ENCODE measurements around the gene OXGR1. TPM values are rescaled to one million over a fixed set of nuclear protein-coding genes. Genes with fewer than 3 reads are reported as not detected.
"Not testable (repeated sequence)": the region's sequence is repeated elsewhere in the genome, so short reads cannot be mapped to it uniquely, and the experiment has no call there.

The OXGR1 gene
- total RNA-seq (2014; rRNA removed; shearing (Covaris generic)), result 0.24 and 0.37 TPM in 2 replicates

GRCh38 chr13:96994017-96994857, at the start of gene OXGR1:
OXGR1 (minus strand) TSS chr13:96994476; CDS start chr13:96987759, 6,717 bp downstream.
- H3K27me3 ChIP-seq (ENCODE audit: control insufficient read depth, insufficient read depth, low read length), result peaks cover 60% of the 10 kb centered on the region
- peak within 1 kb of the TSS; percentile 53 for H3K4me3 ChIP-seq (ENCODE audit: insufficient read depth, low read depth, low read length)
- H3K36me3 ChIP-seq (replicated peaks; ENCODE audit: control insufficient read depth, insufficient read depth, low read length), result no peaks in the 10 kb centered on the region
- DNase-seq, result peak; percentile 69

GRCh38 chr13:97043302-97043701, 49.0 kb upstream of the OXGR1 start:
- no peaks in the 10 kb centered on the region for H3K27me3 ChIP-seq (ENCODE audit: control insufficient read depth, insufficient read depth, low read length)
- no peaks in the 10 kb centered on the region for H3K36me3 ChIP-seq (replicated peaks; ENCODE audit: control insufficient read depth, insufficient read depth, low read length)
- H3K4me3 ChIP-seq (ENCODE audit: insufficient read depth, low read depth, low read length), result no peak overlapping the region
- DNase-seq, result no peak

- peak; percentile 28 for DNase-seq
- no peak overlapping the region for H3K4me3 ChIP-seq (ENCODE audit: insufficient read depth, low read depth, low read length)
- no peaks in the 10 kb centered on the region for H3K36me3 ChIP-seq (replicated peaks; ENCODE audit: control insufficient read depth, insufficient read depth, low read length)
- no peaks in the 10 kb centered on the region for H3K27me3 ChIP-seq (ENCODE audit: control insufficient read depth, insufficient read depth, low read length)
Observed at GRCh38 chr13:97030705-97031452, 36.6 kb upstream of the OXGR1 start.

- DNase-seq, result peak; percentile 56
- Histone ChIP-seq H3K4me3 (ENCODE audit: insufficient read depth, low read depth, low read length) (no peak overlapping the region), H3K27me3 (ENCODE audit: control insufficient read depth, insufficient read depth, low read length) (no peaks in the 10 kb centered on the region), H3K36me3 (replicated peaks; ENCODE audit: control insufficient read depth, insufficient read depth, low read length) (no peaks in the 10 kb centered on the region)
Observed at GRCh38 chr13:97028441-97029299, 34.4 kb upstream of the OXGR1 start.

DNA sequence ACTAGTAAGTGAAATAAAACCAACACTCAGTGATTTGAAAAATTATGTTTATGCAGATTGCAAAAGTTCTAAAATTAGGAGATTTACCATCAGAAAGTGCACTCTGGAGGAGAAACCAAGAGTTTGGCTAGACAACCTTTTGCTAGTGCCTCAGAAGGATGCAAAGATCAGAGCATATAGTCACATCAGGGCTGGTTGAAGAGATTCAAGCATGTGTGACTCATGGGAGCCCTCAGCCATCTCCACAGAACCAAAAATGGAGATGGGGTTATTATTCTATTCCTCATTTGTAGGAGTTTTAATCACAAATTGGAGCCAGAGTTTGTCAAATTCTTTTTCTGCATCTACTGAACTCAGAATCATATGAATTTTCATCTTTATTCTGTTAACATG, 32.9 kb upstream of the OXGR1 start:
- H3K36me3 ChIP-seq (replicated peaks; ENCODE audit: control insufficient read depth, insufficient read depth, low read length), result no peaks in the 10 kb centered on the region
- no peak overlapping the region for H3K4me3 ChIP-seq (ENCODE audit: insufficient read depth, low read depth, low read length)
- H3K27me3 ChIP-seq (ENCODE audit: control insufficient read depth, insufficient read depth, low read length), result no peaks in the 10 kb centered on the region; the same call in 1 of the 2 replicates
- no peak for DNase-seq

GRCh38 chr13:97026531-97027161, 32.4 kb upstream of the OXGR1 start:
- H3K4me3 ChIP-seq (ENCODE audit: insufficient read depth, low read depth, low read length), result no peak overlapping the region
- DNase-seq, result no peak

DNA sequence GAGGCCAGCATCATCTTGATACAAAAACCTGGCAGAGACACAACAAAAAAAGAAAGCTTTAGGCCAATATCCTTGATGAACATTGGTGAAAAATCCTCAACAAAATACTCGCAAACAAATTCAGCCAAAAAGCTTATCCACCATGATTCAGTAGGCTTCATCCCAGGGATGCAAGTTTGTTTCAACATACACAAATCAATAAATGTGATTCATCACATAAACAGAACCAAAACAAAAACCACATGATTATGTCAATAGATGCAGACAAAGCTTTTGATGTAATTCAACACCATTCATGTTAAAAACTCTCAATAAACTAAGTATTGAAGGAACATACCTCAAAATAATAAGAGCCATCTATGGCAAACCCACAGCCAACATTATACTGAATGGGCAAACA, 29.5 kb upstream of the OXGR1 start:
- H3K4me3 ChIP-seq (ENCODE audit: insufficient read depth, low read depth, low read length); DNase-seq; H3K36me3 ChIP-seq (replicated peaks; ENCODE audit: control insufficient read depth, insufficient read depth, low read length); H3K27me3 ChIP-seq (ENCODE audit: control insufficient read depth, insufficient read depth, low read length): not testable (repeated sequence)

More at GRCh38 chr13:97026531-97027161, 32.4 kb upstream of the OXGR1 start:
- no peaks in the 10 kb centered on the region for H3K36me3 ChIP-seq (replicated peaks; ENCODE audit: control insufficient read depth, insufficient read depth, low read length)
- H3K27me3 ChIP-seq (ENCODE audit: control insufficient read depth, insufficient read depth, low read length), result no peaks in the 10 kb centered on the region; the same call in 1 of the 2 replicates

GRCh38 chr13:97023117-97023516, 28.8 kb upstream of the OXGR1 start:
- H3K4me3 ChIP-seq (ENCODE audit: insufficient read depth, low read depth, low read length), result no peak overlapping the region
- H3K36me3 ChIP-seq (replicated peaks; ENCODE audit: control insufficient read depth, insufficient read depth, low read length), result no peaks in the 10 kb centered on the region
- no peaks in the 10 kb centered on the region; the same call in 1 of the 2 replicates for H3K27me3 ChIP-seq (ENCODE audit: control insufficient read depth, insufficient read depth, low read length)
- no peak for DNase-seq

- no peak for DNase-seq
Observed at GRCh38 chr13:97021241-97021640, 27.0 kb upstream of the OXGR1 start.

DNA sequence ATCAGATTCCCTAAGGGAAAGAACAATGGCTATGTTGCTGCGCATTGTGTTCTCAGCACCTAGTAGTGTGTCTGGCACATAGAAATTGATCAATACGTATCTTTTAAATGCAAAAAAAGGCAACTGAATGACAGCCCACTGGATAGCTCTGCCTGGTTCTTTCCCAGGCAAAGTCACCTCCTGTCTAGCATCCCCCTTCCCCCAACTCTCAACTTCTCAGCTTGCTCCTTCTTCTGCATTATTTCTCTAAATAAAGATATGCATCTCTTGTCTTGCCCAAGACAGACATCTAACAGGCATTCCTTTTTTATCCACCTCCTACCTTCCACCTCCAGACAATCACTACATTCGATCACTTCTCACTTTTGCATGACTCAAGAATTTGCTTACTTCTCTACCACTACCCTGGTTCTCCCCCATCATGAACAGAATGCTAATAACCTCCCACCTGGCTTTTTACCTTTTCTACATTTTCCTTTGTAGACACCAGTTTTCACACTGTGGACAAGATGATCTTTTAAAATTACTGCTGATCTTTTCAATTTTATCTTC, 26.5 kb upstream of the OXGR1 start:
- DNase-seq, result no peak
- H3K4me3 ChIP-seq (ENCODE audit: insufficient read depth, low read depth, low read length), result no peak overlapping the region
- H3K36me3 ChIP-seq (replicated peaks; ENCODE audit: control insufficient read depth, insufficient read depth, low read length), result no peaks in the 10 kb centered on the region
- no peaks in the 10 kb centered on the region; the same call in 1 of the 2 replicates for H3K27me3 ChIP-seq (ENCODE audit: control insufficient read depth, insufficient read depth, low read length)

More at GRCh38 chr13:97021241-97021640, 27.0 kb upstream of the OXGR1 start:
- Histone ChIP-seq H3K27me3 (ENCODE audit: control insufficient read depth, insufficient read depth, low read length) (no peaks in the 10 kb centered on the region; the same call in 1 of the 2 replicates), H3K36me3 (replicated peaks; ENCODE audit: control insufficient read depth, insufficient read depth, low read length) (no peaks in the 10 kb centered on the region), H3K4me3 (ENCODE audit: insufficient read depth, low read depth, low read length) (no peak overlapping the region)

DNA sequence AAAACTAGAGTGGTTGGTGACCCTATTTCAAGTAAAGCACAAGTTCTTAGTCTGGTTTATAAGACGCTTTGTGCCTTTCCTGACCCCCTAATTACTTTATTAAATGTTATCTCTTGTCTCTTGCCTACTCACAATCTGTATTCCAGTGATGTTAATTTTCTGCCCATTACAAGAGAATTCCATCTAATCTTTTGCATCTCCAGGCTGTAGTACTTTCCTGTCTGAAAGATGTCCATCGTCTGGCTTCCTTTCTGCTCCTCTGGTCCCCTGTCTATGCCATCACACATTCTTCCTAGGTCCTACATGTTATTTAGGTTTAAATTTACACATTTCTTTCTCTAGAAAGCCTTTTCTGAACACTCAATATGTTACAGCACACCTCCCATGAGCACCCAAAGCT, 25.9 kb upstream of the OXGR1 start:
- no peak overlapping the region for H3K4me3 ChIP-seq (ENCODE audit: insufficient read depth, low read depth, low read length)
- no peak for DNase-seq
- H3K36me3 ChIP-seq (replicated peaks; ENCODE audit: control insufficient read depth, insufficient read depth, low read length), result no peaks in the 10 kb centered on the region
- no peaks in the 10 kb centered on the region; the same call in 1 of the 2 replicates for H3K27me3 ChIP-seq (ENCODE audit: control insufficient read depth, insufficient read depth, low read length)

DNA sequence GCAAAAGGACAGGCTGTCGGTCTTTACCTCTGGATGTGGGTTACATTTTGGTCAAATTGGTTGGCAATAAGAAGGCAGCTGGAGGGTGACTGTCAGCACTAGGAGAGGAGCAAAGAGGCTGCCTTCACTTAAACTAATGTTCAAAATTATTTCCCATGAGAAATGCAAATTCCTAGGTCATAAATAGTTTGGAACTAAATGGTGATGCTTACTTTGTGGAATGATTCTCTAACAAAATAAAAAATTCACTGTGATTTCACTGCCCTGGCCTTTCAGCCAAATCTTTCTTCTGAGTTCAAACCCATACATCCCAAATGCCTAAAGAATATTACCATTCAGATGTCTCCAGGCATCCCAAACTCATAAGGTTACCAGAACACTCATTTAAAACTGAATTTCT, 25.0 kb upstream of the OXGR1 start:
- no peaks in the 10 kb centered on the region for H3K36me3 ChIP-seq (replicated peaks; ENCODE audit: control insufficient read depth, insufficient read depth, low read length)
- H3K27me3 ChIP-seq (ENCODE audit: control insufficient read depth, insufficient read depth, low read length), result no peaks in the 10 kb centered on the region; the same call in 1 of the 2 replicates
- DNase-seq, result no peak
- no peak overlapping the region for H3K4me3 ChIP-seq (ENCODE audit: insufficient read depth, low read depth, low read length)

GRCh38 chr13:97018029-97018819, 23.9 kb upstream of the OXGR1 start:
- Histone ChIP-seq H3K36me3 (replicated peaks; ENCODE audit: control insufficient read depth, insufficient read depth, low read length) (no peaks in the 10 kb centered on the region), H3K4me3 (ENCODE audit: insufficient read depth, low read depth, low read length) (no peak overlapping the region), H3K27me3 (ENCODE audit: control insufficient read depth, insufficient read depth, low read length) (no peaks in the 10 kb centered on the region; the same call in 1 of the 2 replicates)
- peak; percentile 42 for DNase-seq
